Inflammatory macrophage treated with lipopolysaccharide for 4 hours (primary cell): ENCODE results near the gene MTX1.
A peak's percentile ranks its signal among the peaks of the same experiment; 100 is the strongest.

Experiments
- DNase-seq: peaks from one replicate; pipeline ENCODE4 v3.0.0-alpha.2; 2020

MTX1 gene

DNA sequence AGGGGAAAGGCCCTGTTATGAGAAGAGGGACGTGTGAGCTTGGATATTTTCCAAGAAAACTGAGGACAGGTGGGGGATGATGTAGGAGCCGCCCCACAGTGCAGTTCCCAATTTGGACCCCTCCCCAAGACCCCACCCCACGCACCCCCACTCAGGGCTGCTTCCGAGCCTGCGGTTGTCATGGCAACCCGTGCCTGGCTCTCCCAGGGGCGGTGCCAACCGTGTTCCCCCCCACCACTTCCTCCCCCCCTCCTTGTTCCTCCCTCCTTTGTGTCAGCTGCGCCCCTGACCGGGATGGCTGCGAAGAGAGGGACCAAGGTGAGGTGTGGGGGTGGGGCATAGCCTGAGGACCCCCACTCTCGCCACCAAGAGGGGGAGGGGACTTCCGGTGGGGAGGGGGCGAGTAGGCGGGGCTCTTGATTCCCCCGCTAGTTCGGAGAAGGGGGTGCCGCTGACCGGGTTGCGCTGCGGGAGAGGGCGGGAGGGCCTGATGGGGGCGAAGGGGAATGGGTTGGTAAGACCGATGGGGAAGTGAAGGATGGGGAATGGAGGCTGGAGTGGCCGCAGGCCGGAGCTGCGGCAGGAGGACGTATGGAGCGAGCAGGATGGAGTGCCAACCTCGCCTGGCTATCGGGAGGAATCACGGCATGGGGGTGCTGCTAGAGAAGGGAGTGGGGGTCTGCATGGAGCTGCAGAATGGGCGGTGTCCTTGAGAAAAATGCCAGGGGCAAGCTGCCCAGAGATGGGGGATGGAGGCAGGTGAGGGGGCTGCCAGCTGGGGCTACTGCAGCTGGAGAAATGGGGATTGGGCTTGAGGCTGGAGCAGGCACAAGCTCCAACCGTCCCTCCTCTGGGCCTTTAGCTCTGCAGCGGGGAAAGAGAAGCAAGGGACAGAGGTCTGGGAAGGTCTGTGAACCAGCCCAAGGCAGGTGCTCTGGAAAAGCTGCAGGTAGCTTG lies 33.9 kb upstream of the MTX1 start:
- DNase-seq, result no peak

DNA sequence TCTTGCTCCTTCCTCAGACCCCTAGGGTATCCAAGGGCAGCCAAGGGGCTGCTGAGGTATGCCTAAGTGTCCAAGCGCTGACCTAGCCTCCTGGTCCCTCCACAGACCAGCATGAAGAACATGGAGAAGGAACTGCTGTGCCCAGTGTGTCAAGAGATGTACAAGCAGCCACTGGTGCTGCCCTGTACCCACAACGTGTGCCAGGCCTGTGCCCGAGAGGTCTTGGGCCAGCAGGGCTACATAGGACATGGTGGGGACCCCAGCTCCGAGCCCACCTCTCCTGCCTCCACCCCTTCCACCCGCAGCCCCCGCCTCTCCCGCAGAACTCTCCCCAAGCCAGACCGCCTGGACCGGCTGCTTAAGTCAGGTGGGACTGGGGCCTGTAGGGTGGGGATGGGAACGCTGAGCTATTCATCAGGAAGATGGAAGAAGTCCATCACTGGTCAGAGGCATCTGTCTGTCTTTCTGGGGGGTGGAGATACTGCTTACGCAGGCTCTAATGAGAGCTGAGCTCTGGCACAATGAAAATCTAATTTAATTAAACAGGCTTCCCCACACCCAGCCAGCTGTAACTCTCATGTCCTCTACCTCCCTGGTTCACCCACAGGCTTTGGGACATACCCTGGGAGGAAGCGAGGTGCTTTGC lies 33.1 kb upstream of the MTX1 start:
- DNase-seq, result no peak

DNA sequence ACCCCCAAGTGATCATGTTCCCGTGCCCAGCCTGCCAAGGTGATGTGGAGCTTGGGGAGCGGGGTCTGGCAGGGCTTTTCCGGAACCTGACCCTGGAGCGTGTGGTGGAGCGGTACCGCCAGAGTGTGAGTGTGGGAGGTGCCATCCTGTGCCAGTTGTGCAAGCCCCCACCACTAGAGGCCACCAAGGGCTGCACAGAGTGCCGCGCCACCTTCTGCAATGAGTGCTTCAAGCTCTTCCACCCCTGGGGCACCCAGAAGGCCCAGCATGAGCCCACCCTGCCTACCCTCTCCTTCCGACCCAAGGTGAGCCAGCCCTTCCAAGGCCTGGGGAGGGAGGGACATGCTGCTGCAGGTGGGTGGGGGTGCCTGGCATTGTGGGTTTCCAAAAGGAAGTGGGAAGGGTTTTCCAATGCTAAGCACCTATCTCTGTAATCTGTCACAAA lies 32.5 kb upstream of the MTX1 start:
- no peak for DNase-seq

DNA sequence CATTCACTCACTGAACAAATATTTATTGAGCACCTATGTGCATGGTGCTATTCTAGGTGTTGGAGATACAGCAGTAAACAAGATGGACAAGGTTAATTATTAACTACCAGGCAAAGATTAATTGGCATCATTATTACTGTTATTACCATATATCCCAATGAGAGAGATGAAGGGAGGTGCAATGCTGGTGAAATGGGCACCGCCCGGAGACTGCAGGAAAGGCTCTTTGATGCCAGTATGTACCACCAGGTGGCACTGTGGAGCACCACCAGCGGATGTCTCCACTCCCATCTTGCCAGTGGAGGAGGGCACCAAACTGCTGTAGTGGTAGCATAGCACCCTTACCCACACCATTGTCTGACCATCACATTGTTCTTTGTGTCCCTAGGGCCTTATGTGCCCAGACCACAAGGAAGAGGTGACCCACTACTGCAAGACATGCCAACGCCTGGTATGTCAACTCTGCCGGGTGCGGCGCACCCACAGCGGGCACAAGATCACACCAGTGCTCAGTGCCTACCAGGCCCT lies 31.9 kb upstream of the MTX1 start:
- DNase-seq, result peak; percentile 76

DNA sequence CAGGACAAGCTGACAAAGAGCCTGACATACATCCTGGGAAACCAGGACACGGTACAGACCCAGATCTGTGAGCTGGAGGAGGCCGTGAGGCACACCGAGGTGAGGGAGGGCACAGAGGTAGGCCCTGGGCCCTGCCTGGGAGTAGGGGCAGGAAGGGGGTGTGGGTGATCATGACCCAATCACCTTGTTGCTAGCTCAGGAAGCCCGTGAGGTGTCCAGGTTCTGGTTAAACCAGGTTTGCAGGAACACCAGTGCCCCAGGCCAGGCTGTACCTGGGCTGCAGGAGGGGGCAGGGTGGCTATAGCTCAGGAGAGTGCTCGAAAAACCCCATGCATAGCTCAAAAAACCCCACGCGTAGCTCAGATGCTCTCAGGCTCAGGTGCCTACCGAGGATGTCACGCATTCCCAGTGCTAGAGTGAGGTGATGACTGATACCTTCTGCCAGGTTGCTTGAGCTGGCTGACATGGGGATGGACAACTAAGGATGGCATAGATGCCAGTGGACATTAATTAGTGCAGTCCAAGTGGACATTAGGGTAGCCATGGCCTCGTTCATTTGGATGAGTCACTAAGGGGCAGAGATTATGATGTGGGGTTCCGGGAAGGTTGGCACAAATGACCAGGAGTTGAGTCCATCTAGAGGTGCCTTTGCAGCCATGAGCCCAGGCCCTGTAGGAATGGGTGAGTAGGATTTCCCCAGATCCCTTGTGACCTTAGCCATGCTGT lies 31.1 kb upstream of the MTX1 start:
- no peak for DNase-seq

DNA sequence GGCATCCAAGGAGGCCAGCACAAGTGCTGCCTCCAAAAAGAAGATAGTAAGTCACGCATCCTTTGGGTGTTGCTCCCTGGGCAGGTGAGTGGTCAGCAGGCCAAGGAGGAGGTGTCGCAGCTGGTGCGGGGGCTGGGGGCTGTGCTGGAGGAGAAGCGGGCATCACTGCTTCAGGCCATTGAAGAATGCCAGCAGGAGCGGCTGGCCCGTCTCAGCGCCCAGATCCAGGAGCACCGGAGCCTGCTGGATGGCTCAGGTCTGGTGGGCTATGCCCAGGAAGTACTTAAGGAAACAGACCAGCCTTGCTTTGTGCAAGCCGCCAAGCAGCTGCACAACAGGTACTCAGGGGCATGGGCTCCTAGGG lies 30.6 kb upstream of the MTX1 start:
- no peak for DNase-seq

DNA sequence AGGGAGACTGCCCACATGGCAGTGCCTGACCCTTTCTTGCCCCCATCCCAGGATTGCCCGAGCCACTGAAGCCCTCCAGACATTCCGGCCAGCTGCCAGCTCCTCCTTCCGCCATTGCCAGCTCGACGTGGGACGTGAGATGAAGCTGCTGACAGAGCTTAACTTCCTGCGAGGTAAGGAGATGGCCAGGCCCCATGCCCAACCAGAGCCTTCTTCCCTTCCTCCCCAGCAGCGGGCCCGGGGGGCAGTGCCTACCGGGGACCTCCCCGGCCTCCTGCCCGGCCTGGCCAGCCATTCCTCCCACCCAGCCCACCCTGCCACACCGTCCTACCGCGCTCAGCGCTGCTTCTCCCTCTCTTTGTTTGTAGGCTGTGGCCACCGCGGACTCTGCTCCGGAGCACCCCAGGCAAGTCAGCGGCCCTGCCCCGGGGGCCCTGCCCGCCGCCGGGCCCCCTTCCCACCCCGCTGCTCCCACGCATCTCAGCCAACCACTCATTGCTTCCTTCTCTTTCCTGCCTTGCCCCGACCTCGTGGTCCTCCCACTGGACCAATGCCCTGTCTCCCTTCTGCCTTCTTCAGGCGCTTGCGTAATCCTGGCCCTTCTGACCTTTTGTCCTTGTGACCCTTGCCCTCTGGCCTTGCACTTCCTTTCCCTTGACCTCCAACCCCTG lies 29.9 kb upstream of the MTX1 start:
- peak; percentile 85 for DNase-seq

DNA sequence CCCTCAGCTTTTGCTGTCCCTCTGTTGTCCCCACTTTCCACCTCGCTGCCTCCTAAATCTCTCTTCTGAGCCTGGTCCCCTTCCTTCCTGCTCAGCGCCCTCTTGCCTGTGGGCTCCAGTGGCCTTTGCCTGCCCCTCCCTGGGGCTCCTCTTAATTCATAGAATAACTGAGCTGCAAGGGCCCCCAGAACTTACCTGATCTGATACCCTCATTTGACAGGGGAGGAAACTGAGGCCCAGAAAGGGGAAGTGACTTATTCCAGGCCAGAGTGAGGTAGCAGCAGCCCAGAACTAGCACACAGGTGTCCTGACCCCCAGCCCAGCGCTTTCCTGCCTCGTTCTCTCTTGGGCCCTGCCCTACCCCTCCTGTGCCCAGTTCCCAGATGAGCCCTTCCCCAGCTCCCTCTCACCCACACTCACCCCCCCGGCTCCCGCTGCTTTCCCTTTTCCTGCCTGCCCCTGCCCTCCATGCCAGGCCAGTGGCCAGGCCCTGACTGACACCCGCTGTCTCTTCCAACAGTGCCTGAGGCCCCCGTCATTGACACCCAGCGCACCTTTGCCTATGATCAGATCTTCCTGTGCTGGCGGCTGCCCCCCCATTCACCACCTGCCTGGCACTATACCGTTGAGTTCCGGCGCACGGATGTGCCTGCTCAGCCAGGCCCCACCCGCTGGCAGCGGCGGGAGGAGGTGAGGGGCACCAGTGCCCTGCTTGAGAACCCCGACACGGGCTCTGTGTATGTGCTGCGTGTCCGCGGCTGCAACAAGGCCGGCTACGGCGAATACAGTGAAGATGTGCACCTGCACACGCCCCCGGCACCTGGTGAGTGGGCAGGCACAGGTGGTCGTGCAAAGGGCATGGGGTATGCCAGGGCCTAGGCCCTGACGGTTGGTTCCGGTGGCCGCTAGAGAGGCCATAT lies 29.1 kb upstream of the MTX1 start:
- no peak for DNase-seq

DNA sequence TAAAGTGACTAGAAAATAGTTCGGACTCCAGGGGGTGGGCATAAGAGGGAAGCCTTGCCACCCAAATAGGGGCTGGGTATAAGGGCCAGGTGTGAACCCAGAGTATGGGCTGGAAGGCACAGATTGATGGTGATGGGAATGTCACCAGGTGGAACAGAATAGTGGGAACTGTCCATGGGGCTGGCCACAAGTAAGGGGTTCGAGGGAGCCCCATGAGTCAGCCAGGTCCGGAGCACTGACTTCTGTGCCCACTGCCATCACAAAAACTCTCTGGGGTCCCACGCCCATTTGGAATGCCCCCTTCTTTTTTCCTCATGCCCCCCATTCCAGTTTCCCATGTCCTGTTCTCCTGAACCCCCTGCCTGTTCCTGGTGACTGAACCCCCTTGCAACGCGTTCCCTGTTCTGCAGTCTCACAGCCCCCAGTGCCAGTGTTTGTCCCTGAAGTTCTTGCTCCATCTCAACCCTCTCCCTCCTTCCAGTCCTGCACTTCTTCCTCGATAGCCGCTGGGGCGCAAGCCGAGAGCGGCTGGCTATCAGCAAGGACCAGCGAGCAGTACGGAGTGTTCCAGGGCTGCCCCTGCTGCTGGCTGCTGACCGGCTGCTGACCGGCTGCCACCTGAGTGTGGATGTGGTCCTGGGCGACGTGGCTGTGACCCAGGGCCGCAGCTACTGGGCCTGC lies 27.0 kb upstream of the MTX1 start:
- no peak for DNase-seq

DNA sequence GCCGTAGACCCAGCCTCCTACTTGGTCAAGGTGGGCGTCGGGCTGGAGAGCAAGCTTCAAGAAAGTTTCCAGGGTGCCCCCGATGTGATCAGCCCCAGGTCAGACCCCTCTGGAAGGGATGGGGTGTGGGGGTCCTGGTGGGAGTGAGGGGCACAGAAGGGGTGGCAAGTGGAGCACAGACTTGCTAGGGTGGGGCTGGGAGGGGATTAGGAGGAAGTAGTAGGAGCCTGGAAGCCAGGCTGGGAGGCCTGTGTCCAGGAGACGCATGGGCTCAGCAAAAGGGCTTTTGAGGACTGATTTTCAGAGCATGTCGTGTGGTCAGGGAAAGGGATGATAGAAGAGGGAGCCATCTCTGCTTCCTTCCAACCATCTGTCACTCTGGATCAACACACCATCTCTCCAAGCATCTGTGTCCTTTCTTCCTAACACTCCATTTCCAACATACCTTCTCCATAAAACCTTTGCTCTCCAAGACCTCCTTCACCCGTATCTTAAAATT lies 26.4 kb upstream of the MTX1 start:
- DNase-seq, result no peak

DNA sequence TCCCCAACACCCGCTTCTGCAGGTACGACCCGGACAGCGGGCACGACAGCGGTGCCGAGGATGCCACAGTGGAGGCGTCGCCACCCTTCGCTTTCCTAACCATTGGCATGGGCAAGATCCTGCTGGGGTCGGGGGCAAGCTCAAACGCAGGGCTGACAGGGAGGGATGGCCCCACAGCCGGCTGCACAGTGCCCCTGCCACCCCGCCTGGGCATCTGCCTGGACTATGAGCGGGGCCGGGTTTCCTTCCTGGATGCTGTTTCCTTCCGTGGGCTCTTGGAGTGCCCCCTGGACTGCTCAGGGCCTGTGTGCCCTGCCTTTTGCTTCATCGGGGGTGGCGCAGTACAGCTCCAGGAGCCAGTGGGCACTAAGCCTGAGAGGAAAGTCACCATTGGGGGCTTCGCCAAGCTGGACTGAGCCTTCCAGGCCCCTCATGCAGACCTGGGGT lies 24.7 kb upstream of the MTX1 start:
- no peak for DNase-seq

DNA sequence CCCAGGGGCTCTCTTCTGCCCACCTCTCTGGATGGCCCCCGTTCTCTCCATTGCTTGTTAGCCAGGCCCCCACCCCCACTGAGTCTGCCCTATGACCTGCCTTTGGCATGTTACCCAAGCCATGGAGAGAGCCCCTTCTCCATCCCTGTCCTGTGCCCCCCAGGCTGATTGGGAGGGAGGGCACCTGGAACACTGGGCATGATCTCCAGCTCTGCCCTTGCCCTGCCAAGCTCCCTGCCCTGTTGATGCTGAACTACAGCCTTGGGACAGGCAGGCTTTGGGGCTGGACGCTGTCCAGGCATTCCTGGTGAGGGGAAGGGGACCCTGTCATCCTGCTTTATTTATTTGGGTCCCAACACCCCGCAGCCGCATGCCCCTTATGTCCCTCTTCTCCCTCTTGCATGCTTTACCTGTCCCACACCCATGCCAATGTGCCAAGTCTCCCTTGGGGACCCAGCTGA lies 24.1 kb upstream of the MTX1 start:
- no peak for DNase-seq

DNA sequence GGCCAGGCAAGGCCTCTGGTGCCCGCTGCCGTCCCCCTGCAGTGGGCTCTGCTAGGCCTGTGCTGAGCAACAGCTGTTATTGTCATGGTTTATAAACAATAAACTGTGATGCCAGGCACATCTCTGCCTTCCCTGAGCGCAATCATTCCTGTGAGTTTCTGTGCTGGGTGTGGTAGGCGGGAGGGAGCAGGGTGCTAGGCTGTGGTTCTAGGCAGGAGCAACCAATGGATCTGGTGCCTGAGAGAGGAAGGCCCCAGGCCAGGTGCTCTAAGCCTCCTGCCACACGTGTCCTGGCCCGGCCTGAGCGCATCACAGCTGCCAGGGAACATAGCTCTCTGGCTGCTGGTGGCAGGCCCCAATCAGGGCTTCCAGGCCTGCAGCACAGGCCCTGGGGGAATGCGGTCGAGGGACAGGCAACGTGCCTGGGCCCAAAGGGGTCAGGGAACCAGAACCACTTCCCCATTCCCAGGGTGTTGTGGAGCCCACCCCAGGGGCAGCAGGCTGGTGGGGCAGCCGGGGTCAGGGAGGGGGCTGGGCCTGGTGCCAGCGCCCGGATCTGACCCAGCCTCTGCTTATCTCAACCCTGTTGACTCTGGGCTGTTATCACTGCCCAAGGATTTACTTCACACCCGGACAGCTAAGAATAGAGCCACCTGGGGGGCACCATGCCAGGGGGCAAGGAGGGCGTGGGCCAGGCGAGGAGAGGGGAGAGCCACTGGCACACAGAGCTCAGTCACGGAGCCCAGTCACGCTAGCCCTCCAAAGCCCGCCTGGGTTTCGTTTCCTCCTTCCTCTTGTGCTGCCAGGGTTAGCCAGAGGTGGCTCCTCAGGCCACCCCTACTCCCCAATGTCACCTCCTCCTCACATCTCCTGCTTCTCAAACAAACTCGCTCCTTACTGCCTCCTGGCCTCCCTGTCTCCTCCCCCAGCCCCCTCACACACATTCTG lies 23.4 kb upstream of the MTX1 start:
- DNase-seq, result peak; percentile 81

DNA sequence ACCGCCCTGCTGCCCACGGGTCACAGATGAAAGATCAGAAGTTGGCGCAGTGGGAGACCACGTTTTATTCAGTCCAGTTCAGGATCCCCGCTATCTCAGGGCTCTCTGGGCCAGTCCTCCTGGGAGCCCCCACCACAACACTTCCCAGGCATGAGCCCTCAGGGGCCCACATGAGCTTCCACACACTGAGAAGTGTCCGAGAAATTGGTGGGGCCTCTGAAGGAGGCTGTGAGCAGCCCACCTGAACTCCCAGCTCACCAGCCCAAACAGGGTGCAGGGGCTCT lies 22.8 kb upstream of the MTX1 start:
- DNase-seq, result no peak

DNA sequence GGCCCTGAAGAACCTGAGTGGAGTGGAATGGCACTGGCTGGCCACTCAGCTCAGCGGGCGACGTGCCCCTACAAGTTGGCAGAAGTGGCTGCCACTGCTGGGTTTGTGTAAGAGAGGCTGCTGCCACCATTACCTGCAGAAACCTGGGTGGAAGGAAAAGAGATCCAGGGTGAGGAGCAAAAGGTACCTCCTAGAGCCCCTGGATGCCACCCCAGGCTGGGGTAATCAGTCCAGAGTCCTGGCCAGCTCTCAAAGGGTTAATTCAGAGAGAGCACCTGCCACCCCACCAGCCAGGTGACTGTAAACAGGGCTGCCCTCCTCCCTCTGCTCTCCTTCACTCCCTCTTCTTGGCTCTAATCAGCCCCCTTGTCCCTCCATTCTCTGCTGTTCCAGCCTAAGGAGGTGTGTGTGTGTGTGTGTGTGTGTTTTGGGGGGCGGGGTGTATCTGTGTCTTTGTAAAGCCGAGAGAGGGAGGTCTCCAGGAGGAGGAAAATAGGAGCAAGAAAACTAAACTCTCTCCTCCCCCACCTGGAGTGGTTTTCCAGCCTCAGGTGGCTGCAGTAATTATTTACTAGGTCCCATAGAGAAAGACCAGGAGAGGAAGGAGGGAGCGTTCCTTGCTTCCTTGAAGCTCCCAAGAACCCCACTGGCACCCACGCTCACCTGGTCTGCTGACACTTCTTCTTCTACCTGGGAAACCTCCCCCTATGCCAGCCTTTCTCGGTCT lies 22.3 kb upstream of the MTX1 start:
- no peak for DNase-seq

DNA sequence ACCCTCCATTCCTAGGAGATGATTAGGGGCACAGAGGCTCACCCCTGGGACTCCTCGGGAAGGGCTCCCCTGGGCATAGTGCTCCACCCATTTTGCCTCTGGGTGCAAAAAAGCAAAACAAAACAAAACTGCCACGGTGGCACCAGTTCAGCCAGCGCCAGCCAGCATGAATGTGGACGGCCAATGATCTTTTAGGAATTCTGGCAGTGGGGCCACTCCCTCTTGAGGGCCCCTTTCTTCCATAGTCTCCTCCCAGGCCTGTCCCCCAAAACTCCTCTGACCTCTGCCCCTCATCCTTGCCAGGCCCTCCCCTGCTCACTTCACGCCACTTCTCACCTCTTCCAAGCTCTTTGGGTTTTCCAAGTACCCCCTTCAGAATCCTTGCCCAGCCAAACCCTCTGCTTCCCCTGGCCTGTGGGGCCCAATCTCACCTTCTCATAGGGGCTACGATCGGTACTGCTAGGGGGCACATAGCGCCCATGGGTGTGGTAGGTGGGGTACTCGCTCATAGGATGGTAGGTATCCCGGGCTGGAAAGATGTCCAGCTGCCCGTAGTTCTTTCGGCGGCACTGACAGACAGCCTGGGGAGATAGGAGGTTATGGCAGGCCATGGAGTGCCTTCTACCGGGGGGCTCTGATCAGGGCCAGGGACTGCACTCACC lies 21.6 kb upstream of the MTX1 start:
- no peak for DNase-seq

DNA sequence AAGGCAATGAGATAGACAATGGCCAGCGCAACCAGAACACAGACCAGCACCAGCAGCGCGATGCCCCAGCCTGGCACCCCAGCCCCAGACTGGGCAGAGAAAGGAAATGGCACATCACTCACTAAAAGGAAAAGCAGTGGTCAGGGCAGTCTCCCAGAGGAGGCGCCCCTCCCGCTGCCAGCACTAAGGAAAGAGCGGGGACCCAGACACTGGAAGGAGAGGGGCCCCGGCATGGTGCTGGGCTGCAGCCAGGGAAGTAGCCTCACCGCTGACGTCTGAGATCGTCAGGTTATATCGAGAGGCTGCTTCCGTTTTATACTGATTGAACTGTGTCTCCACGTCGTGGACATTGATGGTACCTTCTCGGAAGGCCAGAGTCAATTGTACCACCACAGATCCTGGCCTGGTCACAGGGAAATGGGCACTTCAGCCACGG lies 21.0 kb upstream of the MTX1 start:
- DNase-seq, result no peak

DNA sequence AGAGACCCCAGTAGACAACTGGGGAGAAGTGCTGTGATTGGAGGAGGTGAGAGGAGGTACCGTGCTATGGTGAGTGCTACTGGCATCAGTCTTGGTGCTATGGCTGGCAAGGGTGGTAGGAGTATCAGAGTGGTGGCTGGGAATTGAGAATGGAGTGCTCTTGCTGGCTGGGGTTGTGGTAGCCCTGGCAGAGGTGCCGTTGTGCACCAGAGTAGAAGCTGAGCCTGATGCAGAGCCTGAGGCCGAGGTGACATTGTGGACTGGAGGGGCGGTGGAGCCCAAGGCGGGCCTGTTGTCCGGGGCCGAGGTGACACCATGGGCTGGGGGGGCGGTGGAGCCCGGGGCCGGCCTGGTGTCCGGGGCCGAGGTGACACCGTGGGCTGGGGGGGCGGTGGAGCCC lies 20.2 kb upstream of the MTX1 start:
- DNase-seq, result no peak
